GM23338 (cell line): ENCODE results near the gene KRT7. TPM values are rescaled to one million over a fixed set of nuclear protein-coding genes. Genes with fewer than 3 reads are reported as not detected.

ENCODE experiments used
- CREB1 ChIP-seq: fragments of 250-450 bp; sonication (Bioruptor Pico); IDR thresholded peaks from 2 replicates; pipeline ENCODE4 v1.5.0; 2020; ENCODE audit warnings: low read depth, mild to moderate bottlenecking, moderate library complexity
- EZH2phosphoT487 ChIP-seq: fragments of 200-600 bp; sonication (generic); IDR thresholded peaks from one replicate; pipeline ENCODE4 v1.8.1; 2018; ENCODE audit warnings: antibody characterized with exemption; ENCODE audit not compliant: unreplicated experiment
- JUNB ChIP-seq: IDR thresholded peaks from one replicate; pipeline ENCODE4 v1.6.1; 2016; ENCODE audit warnings: antibody characterized with exemption; ENCODE audit not compliant: unreplicated experiment
- NANOG ChIP-seq: IDR thresholded peaks from 2 replicates; pipeline ENCODE4 v1.6.1; 2016; ENCODE audit warnings: antibody characterized with exemption, borderline replicate concordance
- POLR2AphosphoS5 ChIP-seq: IDR thresholded peaks from 2 replicates; pipeline ENCODE4 v1.6.1; 2016; ENCODE audit warnings: antibody characterized with exemption, low read depth
- STAT1 ChIP-seq: IDR thresholded peaks from one replicate; pipeline ENCODE4 v1.6.1; 2016; ENCODE audit warnings: antibody characterized with exemption; ENCODE audit not compliant: unreplicated experiment
- polyA plus RNA-seq: library from polyadenylated mRNA; unstranded; fragments of >200 nt; fragmentation: Nextera tagmentation; extraction: Ambion mirVana; gene quantifications from 2 replicates; pipeline ENCODE4 v1.2.1, GENCODE V29; 2016
- total RNA-seq: library from RNA; depleted of rRNA; stranded (reverse); fragments of >200 nt; shearing (Covaris generic); gene quantifications from 2 replicates; pipeline ENCODE4 v1.2.3, GENCODE V29; 2014
- TF ChIP-seq, protein P1 (sequence below): IDR thresholded peaks from one replicate; pipeline ENCODE4 v1.6.1; 2018; ENCODE audit warnings: antibody characterized with exemption; ENCODE audit not compliant: unreplicated experiment
- TF ChIP-seq, protein P2 (sequence below): fragments of 250-450 bp; sonication (Bioruptor Pico); IDR thresholded peaks from 2 replicates; pipeline ENCODE4 v1.5.0; 2020; ENCODE audit warnings: mild to moderate bottlenecking, moderate library complexity

Gene KRT7
- total and polyA plus RNA-seq, 2 experiments from 2014 or later = 6.5 to 9.4 TPM

DNA sequence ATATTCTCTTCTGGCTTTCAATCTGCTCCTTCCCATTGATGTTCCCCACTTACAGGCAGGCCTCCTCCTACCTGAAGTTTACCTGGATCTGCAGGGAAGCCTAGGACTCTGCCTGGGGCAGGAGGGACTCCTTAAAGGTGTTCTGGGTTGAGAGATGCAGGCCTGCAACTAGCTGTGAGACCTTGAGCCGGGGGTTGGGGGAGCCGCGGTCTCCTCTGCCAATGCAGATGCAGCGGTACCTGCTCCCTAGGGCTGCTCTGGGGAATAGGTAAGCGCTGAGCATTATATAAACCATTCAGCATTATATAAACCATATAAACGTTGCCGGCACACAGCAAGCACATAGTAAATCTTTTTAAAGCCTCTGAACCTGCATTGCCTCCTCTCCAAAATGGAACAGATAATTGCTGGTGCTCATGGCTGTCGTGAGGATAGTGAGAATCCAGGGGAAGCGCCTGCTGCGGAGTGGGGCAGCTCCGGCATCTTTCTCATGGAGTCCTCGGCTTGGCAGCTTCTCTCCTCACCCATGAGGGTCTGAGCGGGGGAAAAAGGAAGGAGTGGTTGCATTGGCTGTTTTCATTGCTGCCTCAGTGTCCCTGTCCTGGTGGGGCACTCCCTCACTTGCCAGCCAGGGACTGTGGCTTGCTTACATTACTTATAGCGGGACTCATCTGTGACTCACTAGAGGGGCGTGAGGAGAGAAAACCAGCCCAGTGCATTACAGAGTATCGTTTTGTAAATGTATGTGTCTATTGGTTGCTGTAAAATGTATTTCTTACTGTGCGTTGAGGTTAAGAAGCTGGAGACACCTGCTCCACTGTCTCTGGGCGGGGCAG lies 28.7 kb upstream of the KRT7 start (continued):
- TF ChIP-seq, protein P1, sequence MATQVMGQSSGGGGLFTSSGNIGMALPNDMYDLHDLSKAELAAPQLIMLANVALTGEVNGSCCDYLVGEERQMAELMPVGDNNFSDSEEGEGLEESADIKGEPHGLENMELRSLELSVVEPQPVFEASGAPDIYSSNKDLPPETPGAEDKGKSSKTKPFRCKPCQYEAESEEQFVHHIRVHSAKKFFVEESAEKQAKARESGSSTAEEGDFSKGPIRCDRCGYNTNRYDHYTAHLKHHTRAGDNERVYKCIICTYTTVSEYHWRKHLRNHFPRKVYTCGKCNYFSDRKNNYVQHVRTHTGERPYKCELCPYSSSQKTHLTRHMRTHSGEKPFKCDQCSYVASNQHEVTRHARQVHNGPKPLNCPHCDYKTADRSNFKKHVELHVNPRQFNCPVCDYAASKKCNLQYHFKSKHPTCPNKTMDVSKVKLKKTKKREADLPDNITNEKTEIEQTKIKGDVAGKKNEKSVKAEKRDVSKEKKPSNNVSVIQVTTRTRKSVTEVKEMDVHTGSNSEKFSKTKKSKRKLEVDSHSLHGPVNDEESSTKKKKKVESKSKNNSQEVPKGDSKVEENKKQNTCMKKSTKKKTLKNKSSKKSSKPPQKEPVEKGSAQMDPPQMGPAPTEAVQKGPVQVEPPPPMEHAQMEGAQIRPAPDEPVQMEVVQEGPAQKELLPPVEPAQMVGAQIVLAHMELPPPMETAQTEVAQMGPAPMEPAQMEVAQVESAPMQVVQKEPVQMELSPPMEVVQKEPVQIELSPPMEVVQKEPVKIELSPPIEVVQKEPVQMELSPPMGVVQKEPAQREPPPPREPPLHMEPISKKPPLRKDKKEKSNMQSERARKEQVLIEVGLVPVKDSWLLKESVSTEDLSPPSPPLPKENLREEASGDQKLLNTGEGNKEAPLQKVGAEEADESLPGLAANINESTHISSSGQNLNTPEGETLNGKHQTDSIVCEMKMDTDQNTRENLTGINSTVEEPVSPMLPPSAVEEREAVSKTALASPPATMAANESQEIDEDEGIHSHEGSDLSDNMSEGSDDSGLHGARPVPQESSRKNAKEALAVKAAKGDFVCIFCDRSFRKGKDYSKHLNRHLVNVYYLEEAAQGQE = no peak
- no peak for TF ChIP-seq NANOG
- TF ChIP-seq CREB1 (CRISPR knock-in tag) = no peak
- TF ChIP-seq, protein P2, sequence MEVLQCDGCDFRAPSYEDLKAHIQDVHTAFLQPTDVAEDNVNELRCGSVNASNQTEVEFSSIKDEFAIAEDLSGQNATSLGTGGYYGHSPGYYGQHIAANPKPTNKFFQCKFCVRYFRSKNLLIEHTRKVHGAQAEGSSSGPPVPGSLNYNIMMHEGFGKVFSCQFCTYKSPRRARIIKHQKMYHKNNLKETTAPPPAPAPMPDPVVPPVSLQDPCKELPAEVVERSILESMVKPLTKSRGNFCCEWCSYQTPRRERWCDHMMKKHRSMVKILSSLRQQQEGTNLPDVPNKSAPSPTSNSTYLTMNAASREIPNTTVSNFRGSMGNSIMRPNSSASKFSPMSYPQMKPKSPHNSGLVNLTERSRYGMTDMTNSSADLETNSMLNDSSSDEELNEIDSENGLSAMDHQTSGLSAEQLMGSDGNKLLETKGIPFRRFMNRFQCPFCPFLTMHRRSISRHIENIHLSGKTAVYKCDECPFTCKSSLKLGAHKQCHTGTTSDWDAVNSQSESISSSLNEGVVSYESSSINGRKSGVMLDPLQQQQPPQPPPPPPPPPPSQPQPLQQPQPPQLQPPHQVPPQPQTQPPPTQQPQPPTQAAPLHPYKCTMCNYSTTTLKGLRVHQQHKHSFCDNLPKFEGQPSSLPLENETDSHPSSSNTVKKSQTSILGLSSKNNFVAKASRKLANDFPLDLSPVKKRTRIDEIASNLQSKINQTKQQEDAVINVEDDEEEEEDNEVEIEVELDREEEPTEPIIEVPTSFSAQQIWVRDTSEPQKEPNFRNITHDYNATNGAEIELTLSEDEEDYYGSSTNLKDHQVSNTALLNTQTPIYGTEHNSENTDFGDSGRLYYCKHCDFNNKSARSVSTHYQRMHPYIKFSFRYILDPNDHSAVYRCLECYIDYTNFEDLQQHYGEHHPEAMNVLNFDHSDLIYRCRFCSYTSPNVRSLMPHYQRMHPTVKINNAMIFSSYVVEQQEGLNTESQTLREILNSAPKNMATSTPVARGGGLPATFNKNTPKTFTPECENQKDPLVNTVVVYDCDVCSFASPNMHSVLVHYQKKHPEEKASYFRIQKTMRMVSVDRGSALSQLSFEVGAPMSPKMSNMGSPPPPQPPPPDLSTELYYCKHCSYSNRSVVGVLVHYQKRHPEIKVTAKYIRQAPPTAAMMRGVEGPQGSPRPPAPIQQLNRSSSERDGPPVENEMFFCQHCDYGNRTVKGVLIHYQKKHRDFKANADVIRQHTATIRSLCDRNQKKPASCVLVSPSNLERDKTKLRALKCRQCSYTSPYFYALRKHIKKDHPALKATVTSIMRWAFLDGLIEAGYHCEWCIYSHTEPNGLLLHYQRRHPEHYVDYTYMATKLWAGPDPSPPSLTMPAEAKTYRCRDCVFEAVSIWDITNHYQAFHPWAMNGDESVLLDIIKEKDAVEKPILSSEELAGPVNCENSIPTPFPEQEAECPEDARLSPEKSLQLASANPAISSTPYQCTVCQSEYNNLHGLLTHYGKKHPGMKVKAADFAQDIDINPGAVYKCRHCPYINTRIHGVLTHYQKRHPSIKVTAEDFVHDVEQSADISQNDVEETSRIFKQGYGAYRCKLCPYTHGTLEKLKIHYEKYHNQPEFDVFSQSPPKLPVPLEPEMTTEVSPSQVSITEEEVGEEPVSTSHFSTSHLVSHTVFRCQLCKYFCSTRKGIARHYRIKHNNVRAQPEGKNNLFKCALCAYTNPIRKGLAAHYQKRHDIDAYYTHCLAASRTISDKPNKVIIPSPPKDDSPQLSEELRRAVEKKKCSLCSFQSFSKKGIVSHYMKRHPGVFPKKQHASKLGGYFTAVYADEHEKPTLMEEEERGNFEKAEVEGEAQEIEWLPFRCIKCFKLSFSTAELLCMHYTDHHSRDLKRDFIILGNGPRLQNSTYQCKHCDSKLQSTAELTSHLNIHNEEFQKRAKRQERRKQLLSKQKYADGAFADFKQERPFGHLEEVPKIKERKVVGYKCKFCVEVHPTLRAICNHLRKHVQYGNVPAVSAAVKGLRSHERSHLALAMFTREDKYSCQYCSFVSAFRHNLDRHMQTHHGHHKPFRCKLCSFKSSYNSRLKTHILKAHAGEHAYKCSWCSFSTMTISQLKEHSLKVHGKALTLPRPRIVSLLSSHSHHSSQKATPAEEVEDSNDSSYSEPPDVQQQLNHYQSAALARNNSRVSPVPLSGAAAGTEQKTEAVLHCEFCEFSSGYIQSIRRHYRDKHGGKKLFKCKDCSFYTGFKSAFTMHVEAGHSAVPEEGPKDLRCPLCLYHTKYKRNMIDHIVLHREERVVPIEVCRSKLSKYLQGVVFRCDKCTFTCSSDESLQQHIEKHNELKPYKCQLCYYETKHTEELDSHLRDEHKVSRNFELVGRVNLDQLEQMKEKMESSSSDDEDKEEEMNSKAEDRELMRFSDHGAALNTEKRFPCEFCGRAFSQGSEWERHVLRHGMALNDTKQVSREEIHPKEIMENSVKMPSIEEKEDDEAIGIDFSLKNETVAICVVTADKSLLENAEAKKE (CRISPR knock-in tag) = no peak
- no peak for TF ChIP-seq POLR2AphosphoS5
- no peak for TF ChIP-seq EZH2phosphoT487
- TF ChIP-seq STAT1 = no peak
- no peak for TF ChIP-seq JUNB
